Measurements from ENCODE around the gene CCL26.
"Not testable (repeated sequence)": the region's sequence is repeated elsewhere in the genome, so short reads cannot be mapped to it uniquely, and the experiment has no call there.

CCL26 gene

GRCh38 chr7:75789361-75789924, 17.4 kb upstream of the CCL26 start:
- DNase-seq = no peak

- not testable (repeated sequence) for DNase-seq
Measured at GRCh38 chr7:75788154-75788847, 16.3 kb upstream of the CCL26 start.

- DNase-seq = not testable (repeated sequence)
Measured at GRCh38 chr7:75783058-75783457, 11.0 kb upstream of the CCL26 start.

- not testable (repeated sequence) for DNase-seq
Measured at GRCh38 chr7:75780647-75781273, 8.7 kb upstream of the CCL26 start.

GRCh38 chr7:75779516-75779915, 7.5 kb upstream of the CCL26 start:
- DNase-seq = not testable (repeated sequence)

GRCh38 chr7:75779035-75779434, 7.0 kb upstream of the CCL26 start:
- not testable (repeated sequence) for DNase-seq

- DNase-seq = peak; percentile 30
Measured at GRCh38 chr7:75776295-75776971, 4.4 kb upstream of the CCL26 start.

- not testable (repeated sequence) for DNase-seq
Measured at GRCh38 chr7:75773958-75774357, 1.9 kb upstream of the CCL26 start.

GRCh38 chr7:75771224-75771623, 787 bp downstream of the CCL26 start:
- no peak for DNase-seq

- peak; percentile 15 for DNase-seq
Measured at GRCh38 chr7:75762350-75762917, 9.6 kb downstream of the CCL26 start.

GRCh38 chr7:75761801-75762200, 10.2 kb downstream of the CCL26 start:
- DNase-seq = not testable (repeated sequence)

GRCh38 chr7:75758491-75758890, 13.5 kb downstream of the CCL26 start:
- DNase-seq = no peak

- DNase-seq = no peak
Measured at GRCh38 chr7:75757860-75758259, 14.2 kb downstream of the CCL26 start.

- DNase-seq = no peak
Measured at GRCh38 chr7:75756991-75757676, 14.9 kb downstream of the CCL26 start.

GRCh38 chr7:75756206-75756990, 15.6 kb downstream of the CCL26 start:
- no peak for DNase-seq

GRCh38 chr7:75743455-75743859, 28.6 kb downstream of the CCL26 start:
- no peak for DNase-seq

- no peak for DNase-seq
Measured at GRCh38 chr7:75740846-75741497, 31.0 kb downstream of the CCL26 start.

- no peak for DNase-seq
Measured at GRCh38 chr7:75739796-75740672, 32.0 kb downstream of the CCL26 start.

- DNase-seq = peak; percentile 92
Measured at GRCh38 chr7:75738975-75739795, 32.8 kb downstream of the CCL26 start.

Measured in KG1 (cell line).